D341Med (cell line): ENCODE measurements around the gene HOXB3.

Experiments used
- DNase-seq: peaks from one replicate; pipeline ENCODE4 v3.0.0; 2012; ENCODE audit warnings: low spot score

HOXB3 gene

GRCh38 chr17:48612456-48612853, 22.4 kb upstream of the HOXB3 start:
- no peak for DNase-seq

DNA sequence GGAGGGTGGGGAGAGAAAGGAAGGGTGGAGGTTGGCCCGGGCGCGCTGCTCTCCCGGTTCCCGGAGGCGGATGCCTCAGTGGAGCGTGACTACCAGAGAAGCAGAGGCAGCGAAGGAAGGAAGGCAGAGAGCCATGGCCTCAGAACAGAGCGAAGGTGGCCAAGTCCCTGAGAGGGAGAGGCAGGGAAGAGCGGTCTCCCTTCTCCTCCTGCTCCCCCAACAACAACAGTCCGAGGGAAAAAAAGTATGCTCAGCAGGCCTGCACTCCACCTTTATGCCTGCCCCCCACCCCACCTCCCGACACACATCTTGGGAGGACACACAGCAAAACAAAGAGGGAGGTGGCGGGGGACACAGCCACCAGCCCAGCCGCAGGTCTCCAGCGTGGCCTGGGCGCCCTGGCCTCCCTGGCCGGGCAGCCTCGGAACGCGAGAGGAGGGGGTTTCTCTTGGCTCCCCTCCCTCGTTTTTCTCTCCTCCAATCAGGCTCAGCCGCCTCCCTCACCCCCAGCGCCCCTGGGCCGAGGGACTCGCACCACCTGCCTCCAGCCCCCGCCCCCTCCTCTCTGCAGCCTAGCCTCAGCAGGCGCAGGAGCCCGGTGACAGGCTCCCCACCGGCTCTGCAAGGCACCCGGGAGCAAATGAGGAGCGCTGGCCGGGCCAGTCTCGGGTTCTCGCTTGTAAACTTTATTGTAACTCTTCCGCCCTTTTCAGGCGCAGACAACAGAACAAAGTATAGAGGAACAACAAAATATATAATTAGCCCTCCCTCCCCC, 21.8 kb upstream of the HOXB3 start:
- DNase-seq: no peak

DNA sequence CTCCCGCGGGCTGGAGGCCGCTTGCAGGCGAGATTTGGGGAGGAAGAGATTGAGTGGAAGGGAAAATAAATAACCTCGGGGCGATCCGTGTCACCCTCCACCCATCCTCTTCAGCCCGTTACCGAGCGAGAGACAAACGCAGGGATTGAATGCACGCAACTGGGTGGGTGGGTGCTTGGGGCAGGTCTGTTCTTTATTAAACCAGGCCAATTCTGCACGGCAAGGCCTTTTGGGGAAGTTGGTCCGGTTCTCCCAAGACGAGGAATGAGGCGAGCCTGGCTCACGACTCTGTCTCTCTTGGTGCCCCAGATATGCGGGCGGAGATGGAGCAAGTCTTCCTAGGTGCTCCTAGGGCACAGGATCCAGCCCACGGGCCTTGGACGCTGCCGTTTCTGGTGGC, 21.2 kb upstream of the HOXB3 start:
- no peak for DNase-seq

DNA sequence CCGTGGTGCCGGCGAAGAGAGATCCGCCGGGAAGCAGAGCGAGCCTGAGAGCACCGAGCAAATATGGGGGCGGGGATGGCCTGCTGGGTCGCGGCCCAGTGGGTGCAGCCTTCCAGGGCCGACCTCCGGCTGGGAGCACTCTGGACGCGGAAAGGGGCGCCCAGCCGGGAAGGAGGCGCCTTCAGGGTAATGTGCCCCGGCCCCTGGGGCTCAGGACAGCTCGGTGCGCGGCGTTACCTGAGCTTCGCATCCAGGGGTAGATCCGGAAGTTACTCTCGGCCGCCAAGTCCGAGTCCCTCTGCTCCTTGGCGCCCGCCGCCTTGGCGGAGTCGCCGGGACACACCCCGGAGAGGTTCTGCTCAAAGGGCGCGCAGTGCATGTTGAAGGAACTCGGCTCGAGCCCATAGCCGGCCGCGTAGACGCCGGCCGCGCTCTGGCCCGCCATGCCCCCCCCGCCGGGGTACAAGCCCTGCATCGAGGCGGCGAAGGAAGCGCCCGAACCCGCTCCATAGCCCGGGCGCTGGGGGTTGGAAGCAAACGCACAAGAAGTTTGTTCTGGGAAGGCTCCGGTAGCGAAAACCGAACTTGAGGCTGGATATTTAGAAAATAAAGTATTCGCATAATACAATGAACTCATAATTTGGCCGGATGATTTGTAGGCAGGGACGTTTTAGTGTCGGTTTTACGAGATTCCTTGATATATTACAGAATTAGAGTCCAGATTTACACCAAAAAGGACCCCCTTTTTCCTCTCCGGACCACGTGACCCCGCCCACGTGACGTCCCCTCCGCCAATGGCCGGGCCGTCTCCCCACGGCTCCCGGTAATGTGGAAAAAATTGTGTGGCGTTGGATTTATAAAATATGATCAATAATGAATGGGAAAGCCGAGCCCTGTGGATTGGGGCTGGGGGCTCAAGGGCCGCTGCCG, 20.5 kb upstream of the HOXB3 start, which contains the start of gene HOXB7:
Gene HOXB7, minus strand, starts transcription at position 736 of the 930 bp plus-strand sequence. Its CDS starts 99 bp downstream, at position 637.
- no peak for DNase-seq

GRCh38 chr17:48609759-48610281, 19.8 kb upstream of the HOXB3 start:
- DNase-seq: no peak

GRCh38 chr17:48609033-48609432, 19.0 kb upstream of the HOXB3 start:
- no peak for DNase-seq

DNA sequence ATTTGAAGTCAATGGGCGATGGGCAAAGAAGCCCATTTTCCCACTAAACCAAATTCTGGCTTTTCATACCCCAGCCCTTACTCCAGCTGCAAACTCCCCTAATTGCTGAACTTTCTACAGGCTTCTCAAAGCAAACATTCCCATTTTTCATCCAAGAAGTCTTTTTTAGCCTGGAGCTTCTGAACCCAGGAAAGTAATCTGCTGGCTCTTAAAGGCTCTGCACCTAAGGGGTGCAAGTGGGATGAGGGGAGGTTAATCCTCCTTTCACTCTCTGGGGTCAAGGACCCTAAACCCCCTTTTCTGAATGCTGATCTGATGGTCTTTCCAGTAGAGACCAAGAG, 18.4 kb upstream of the HOXB3 start:
- DNase-seq: no peak

DNA sequence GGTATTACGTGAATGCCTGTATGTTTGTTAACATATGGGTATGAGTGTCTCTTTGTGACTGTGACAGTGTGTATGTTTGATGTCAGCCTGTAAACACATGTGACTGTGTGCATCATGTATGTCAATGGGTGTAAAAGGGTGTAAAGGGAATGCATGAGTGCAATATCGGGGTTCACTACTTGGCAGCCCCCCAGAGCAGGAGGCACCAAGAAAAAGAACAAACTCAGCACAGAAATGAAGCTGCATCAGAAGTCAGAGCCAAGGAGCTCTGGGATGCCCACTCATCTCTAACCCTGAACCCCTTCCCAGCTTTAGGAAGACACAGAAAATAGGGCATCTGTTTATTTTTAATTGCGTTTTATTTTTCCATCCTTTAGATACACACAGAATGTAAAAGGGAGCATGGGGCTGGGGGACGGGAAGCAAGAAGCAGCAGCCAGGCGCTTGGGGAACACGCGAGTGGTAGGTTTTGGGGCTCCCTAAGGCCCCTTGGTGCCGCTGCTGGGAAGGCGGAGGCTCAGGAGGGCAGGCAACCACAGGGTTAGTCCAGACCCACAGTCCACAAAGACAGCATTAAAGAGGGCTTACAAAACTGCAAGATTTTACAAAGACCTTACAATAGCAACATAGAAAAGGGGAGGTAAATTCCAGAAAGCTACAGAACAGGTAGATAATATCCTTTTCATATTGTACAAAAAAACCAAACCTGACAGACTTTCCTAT, 17.0 kb upstream of the HOXB3 start:
- DNase-seq: no peak

- no peak for DNase-seq
These were observed 16.2 kb upstream of the HOXB3 start for GRCh38 chr17:48605991-48606891.

- DNase-seq: no peak
These were observed 15.4 kb upstream of the HOXB3 start for GRCh38 chr17:48605409-48605919.

DNA sequence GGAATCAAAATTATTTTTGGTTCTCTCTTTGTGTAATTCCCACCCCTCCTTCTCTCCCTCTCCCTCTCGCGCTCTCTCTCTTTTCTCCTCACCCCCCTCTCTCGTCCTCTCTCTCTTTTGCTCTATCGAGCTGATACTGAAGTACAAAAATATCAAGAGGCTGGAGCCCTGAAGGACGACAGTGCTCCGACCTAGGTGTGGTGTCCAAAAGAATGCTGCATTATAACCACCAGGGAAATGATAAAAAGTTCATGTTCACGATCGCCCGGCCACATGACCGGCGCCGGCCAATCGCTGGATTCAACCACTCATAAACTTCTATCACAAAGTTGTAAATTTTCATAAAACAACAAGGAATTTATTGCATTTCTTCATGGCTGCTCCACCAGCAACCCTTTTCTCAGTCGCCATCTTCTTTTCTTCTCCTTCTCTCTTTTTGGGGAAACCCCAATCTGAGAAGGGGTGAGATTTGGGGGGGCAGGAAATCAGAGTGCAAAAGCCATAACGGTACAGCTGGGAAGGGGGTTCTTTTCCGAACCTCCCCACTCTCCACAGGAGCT, 14.8 kb upstream of the HOXB3 start, which contains the start of gene HOXB6:
Gene HOXB6, minus strand, starts transcription at position 217 of the 560 bp plus-strand sequence. CDS start 6,836 bp downstream, outside the sequence.
- DNase-seq: no peak

- DNase-seq: no peak
These were observed 14.1 kb upstream of the HOXB3 start for GRCh38 chr17:48603959-48604769.

GRCh38 chr17:48601539-48602425, 11.7 kb upstream of the HOXB3 start:
- no peak for DNase-seq

DNA sequence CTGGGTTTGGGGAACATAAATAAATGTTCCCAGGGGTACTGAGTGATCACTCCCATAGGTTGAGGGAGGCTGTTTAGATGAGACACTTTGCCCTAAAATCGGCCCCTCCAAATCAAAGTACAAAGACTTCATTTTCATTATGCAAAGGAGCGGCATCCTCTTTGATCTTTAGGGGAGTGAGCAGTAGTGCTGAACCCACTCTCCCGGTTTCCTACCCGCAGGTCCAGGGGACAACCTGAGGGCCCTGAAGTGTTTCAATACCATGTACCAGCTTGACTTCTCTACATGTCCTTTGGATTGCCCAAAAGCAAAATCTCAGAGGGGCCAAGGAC, 11.1 kb upstream of the HOXB3 start:
- no peak for DNase-seq

DNA sequence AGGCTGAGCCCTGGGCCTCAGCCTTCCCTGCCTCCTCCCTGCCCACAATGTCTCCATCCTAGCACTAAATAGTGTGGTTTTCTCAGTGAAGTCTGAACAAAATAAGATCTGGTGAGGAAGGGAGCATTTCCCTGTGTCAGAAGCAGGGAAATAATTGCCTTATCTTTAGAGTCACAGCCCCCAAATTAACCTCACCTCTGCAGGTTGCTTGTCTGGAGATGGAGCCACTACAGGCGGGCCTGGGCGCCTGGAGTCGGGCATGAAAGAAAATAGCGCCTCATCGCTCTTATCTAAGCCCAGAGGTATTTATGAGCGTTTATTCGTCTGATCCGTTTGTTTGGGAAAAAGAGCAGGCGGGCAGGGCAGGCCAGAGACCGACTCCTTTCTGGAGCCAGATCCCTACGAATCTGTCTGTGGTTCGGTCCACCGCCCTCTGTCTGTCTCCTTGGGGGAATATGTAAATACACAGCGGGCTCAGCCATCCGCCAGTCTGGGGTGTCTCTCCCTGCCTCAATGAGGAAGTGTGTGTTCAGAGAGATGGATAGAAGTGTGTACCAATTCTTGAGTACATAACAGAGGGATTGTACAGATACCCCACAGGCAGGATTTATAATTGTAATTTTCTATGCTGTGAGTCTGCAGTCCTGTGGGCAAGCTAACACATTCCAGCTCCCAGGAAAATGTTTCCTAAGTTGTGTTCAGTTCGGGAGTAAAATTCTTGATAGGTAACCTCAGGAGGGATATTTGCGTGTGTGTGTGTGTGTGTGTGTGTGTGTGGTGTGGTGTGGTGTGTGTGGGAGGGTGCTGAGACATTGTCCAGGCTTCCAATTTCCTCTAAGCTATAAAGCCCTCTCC, 10.4 kb upstream of the HOXB3 start:
- DNase-seq: no peak

DNA sequence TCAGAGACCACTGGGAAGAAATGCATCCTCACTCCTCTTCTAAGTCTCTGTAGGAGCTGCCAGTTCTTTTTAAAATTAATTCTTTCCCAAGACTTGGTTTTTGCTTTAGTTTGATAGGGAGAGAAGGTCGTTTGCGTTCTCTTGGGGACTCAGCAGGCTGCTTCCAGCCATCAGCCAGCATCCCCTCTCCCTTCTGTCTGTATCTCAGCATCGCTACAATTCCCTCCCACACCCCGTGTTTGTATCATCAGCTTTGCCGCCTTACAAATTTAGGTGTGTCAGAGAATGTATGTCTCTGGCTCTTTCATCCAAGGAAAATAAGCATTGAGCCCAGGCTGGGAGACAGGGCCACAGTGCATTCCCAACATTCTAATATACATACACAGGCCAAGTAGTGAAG, 9.3 kb upstream of the HOXB3 start:
- DNase-seq: no peak

GRCh38 chr17:48598736-48599135, 8.7 kb upstream of the HOXB3 start:
- DNase-seq: no peak
